Spinal cord (tissue), 10 donors: Measurements from ENCODE around the gene ZC3H7B. TPM values are rescaled to one million over a fixed set of nuclear protein-coding genes. Genes with fewer than 3 reads are reported as not detected.
"Not testable (repeated sequence)": the region's sequence is repeated elsewhere in the genome, so short reads cannot be mapped to it uniquely, and the experiment has no call there.

Experiments used
- DNase-seq, 6 donors: peaks; one replicate each; pipeline versions ENCODE4 v3.0.0 to v3.0.0-alpha.2; 2013 to 2015; ENCODE audit warnings: low spot score in 6 of 6, low read depth in 4 of 6
- H3K27ac ChIP-seq: one replicate; pipeline ENCODE4 v1.5.1; 2013; ENCODE audit warnings: low read depth, low read length, control low read depth
- H3K27me3 ChIP-seq: one replicate; pipeline ENCODE4 v1.6.1; 2013; ENCODE audit warnings: low read length; ENCODE audit not compliant: control insufficient read depth, insufficient read depth
- H3K36me3 ChIP-seq: one replicate; pipeline ENCODE4 v1.6.1; 2013; ENCODE audit warnings: low read length; ENCODE audit not compliant: control insufficient read depth, insufficient read depth
- H3K4me1 ChIP-seq: one replicate; pipeline ENCODE4 v1.6.1; 2013; ENCODE audit warnings: low read length; ENCODE audit not compliant: control insufficient read depth, insufficient read depth
- H3K4me3 ChIP-seq: one replicate; pipeline ENCODE4 v1.5.1; 2013; ENCODE audit warnings: low read depth, low read length, control low read depth
- H3K9me3 ChIP-seq: one replicate; pipeline ENCODE4 v1.6.1; 2013; ENCODE audit warnings: low read length; ENCODE audit not compliant: control insufficient read depth, insufficient read depth
- WGBS: methylation state at CpG from one replicate; pipeline ENCODE4 v1.1.5; 2013; ENCODE audit warnings: missing lambda C conversion rate; ENCODE audit not compliant: insufficient coverage; 5-methylcytosine and 5-hydroxymethylcytosine counted together
- polyA plus RNA-seq, 2 donors: library from polyadenylated mRNA; unstranded; fragments of 120-200 nt; gene quantifications; one replicate each; pipeline ENCODE4 v1.2.1, GENCODE V29; 2013; ENCODE audit not compliant: insufficient read length in 2 of 2
- total RNA-seq, 2 donors: library from RNA; depleted of rRNA in 1 of 2; stranded (reverse); fragments of 120-200 nt in 1 of 2; fragments of >200 nt in 1 of 2; gene quantifications; one replicate each; pipeline versions ENCODE4 v1.2.3 to v1.2.4, GENCODE V29; 2013 to 2014
- donor health status: healthy.

Gene ZC3H7B
- total and polyA plus RNA-seq, 4 donors, result 41.6 to 108 (median 82.4) TPM

- H3K27ac ChIP-seq, result no peak overlapping the region
- H3K36me3 ChIP-seq, result peaks cover 60% of the 10 kb centered on the region
- no peak overlapping the region for H3K4me3 ChIP-seq
- whole genome bisulfite sequencing, result 88% methylated on average over 1 of the region's 8 CpGs
- DNase-seq, result no peak
- peaks cover 39% of the 10 kb centered on the region for H3K4me1 ChIP-seq
- H3K9me3 ChIP-seq, result no peaks in the 10 kb centered on the region
- no peaks in the 10 kb centered on the region for H3K27me3 ChIP-seq
Observed at GRCh38 chr22:41398921-41399320, 97.6 kb downstream of the ZC3H7B start.

- peak in 2 of 6 donors; percentile 87 to 94 for DNase-seq
- Histone ChIP-seq H3K27me3 (no peaks in the 10 kb centered on the region), H3K9me3 (no peaks in the 10 kb centered on the region), H3K36me3 (peaks cover 30% of the 10 kb centered on the region), H3K4me3 (no peak overlapping the region), H3K27ac (peak overlapping the region; percentile 70), H3K4me1 (peaks cover 33% of the 10 kb centered on the region)
- 38% methylated on average over 11 of the region's 16 CpGs for WGBS
Observed at GRCh38 chr22:41401781-41402648, 100.7 kb downstream of the ZC3H7B start.

GRCh38 chr22:41402851-41403250 lies 101.5 kb downstream of the ZC3H7B start:
- H3K9me3 ChIP-seq, H3K4me3 ChIP-seq, H3K27me3 ChIP-seq, H3K27ac ChIP-seq, DNase-seq: not testable (repeated sequence)
- Histone ChIP-seq H3K4me1 (peaks cover 33% of the 10 kb centered on the region), H3K36me3 (peaks cover 21% of the 10 kb centered on the region)
- WGBS, result 86% methylated on average over 11 of the region's 14 CpGs

GRCh38 chr22:41403532-41404318 lies 102.4 kb downstream of the ZC3H7B start:
- Histone ChIP-seq H3K27me3 (no peaks in the 10 kb centered on the region), H3K27ac (peak overlapping the region; percentile 71), H3K36me3 (peaks cover 13% of the 10 kb centered on the region), H3K4me3 (no peak overlapping the region), H3K9me3 (no peaks in the 10 kb centered on the region), H3K4me1 (peaks cover 31% of the 10 kb centered on the region)
- WGBS, result 19% methylated on average over 14 of the region's 18 CpGs
- peak in 5 of 6 donors; percentile 66 to 94 (median 75) for DNase-seq

GRCh38 chr22:41405588-41405987 lies 104.3 kb downstream of the ZC3H7B start:
- Histone ChIP-seq H3K36me3 (peaks cover 3% of the 10 kb centered on the region), H3K4me3 (no peak overlapping the region), H3K9me3 (no peaks in the 10 kb centered on the region), H3K27me3 (no peaks in the 10 kb centered on the region), H3K4me1 (peaks cover 36% of the 10 kb centered on the region), H3K27ac (no peak overlapping the region)
- DNase-seq, result no peak
- 83% methylated on average over 4 of the region's 8 CpGs for WGBS

GRCh38 chr22:41406410-41406809 lies 105.1 kb downstream of the ZC3H7B start:
- Histone ChIP-seq H3K9me3 (no peaks in the 10 kb centered on the region), H3K36me3 (no peaks in the 10 kb centered on the region), H3K27me3 (no peaks in the 10 kb centered on the region), H3K27ac (no peak overlapping the region), H3K4me1 (peaks cover 41% of the 10 kb centered on the region), H3K4me3 (no peak overlapping the region)
- DNase-seq, result no peak

GRCh38 chr22:41407433-41407832 lies 106.1 kb downstream of the ZC3H7B start:
- Histone ChIP-seq H3K4me3 (no peak overlapping the region), H3K36me3 (no peaks in the 10 kb centered on the region), H3K27me3 (no peaks in the 10 kb centered on the region), H3K27ac (no peak overlapping the region), H3K9me3 (no peaks in the 10 kb centered on the region), H3K4me1 (peaks cover 36% of the 10 kb centered on the region)
- 100% methylated on average over 1 of the region's 3 CpGs for WGBS
- DNase-seq, result no peak

- Histone ChIP-seq H3K27me3 (no peaks in the 10 kb centered on the region), H3K4me1 (peaks cover 33% of the 10 kb centered on the region), H3K27ac (no peak overlapping the region), H3K4me3 (no peak overlapping the region), H3K36me3 (no peaks in the 10 kb centered on the region), H3K9me3 (no peaks in the 10 kb centered on the region)
- DNase-seq, result no peak
- 73% methylated on average over 4 of the region's 8 CpGs for WGBS
Observed at GRCh38 chr22:41408665-41409064, 107.3 kb downstream of the ZC3H7B start.
